HL-60 (cell line): ENCODE measurements around the gene SPAG7.

ENCODE experiments used
- DNase-seq, 2 experiments: peaks; one replicate each; pipeline ENCODE4 v3.0.0-alpha.2; 2010 to 2020; ENCODE audit warnings: low read depth in 1 of 2, low spot score in 1 of 2
- H3K27ac ChIP-seq: fragments of 250-450 bp; sonication (Bioruptor Pico); replicated peaks from 2 replicates; pipeline ENCODE4 v1.5.1; 2020; ENCODE audit warnings: mild to moderate bottlenecking, moderate library complexity
- H3K27me3 ChIP-seq: fragments of 250-450 bp; sonication (Bioruptor Pico); 2 replicates; pipeline ENCODE4 v1.5.1; 2021; ENCODE audit warnings: mild to moderate bottlenecking, moderate library complexity; ENCODE audit not compliant: insufficient read depth, poor library complexity, severe bottlenecking
- H3K4me3 ChIP-seq: replicated peaks from 2 replicates; pipeline ENCODE4 v1.5.1; 2011; ENCODE audit warnings: mild to moderate bottlenecking, control low read depth, low read length; ENCODE audit not compliant: insufficient read depth
- GABPA ChIP-seq: IDR thresholded peaks from 2 replicates; pipeline ENCODE4 v1.6.1; 2012; ENCODE audit warnings: low read depth
- POLR2AphosphoS5 ChIP-seq: IDR thresholded peaks from 2 replicates; pipeline ENCODE4 v1.6.1; 2012; ENCODE audit warnings: low read depth
- SPI1 ChIP-seq: IDR thresholded peaks from 2 replicates; pipeline ENCODE4 v1.6.1; 2012; ENCODE audit warnings: low read depth, mild to moderate bottlenecking, borderline replicate concordance
- TF ChIP-seq, protein P1 (sequence below): IDR thresholded peaks from 2 replicates; pipeline ENCODE4 v1.6.1; 2012; ENCODE audit warnings: low read depth; ENCODE audit not compliant: insufficient replicate concordance
- TF ChIP-seq, protein P2 (sequence below): IDR thresholded peaks from one replicate; pipeline ENCODE4 v1.5.1; 2011; ENCODE audit warnings: low read length, control low read depth, inconsistent platforms; ENCODE audit not compliant: insufficient read depth

Gene SPAG7

DNA sequence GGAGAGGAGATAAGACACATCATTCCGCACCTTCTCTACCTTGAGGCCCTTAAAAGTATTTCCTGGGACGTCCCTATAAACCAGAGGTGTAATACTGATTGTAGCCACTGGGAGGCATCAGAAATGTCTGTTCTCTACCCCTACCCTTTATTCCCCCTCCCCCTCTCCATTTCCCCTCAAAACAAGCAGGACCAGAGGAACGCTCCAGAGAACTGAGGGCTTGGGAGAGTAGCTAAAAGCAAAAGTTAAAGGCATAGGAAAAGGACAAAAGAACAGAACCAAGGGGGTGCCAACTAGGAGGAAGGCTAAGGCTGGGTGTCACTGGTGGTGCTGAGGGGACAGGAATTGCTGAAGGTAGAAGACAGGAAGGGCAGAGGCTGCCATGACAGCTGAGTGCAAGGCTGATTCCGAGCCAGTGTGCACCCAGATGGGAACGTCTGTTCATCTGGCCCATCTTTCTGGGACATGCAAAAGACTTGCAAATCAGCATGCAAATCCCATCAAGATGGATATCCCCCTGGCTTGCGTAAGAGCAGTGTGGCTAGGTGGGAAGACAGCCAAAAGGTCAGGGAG is 13.1 kb upstream of the SPAG7 start:
- no peaks in the 10 kb centered on the region for H3K27me3 ChIP-seq
- TF ChIP-seq, protein P1, sequence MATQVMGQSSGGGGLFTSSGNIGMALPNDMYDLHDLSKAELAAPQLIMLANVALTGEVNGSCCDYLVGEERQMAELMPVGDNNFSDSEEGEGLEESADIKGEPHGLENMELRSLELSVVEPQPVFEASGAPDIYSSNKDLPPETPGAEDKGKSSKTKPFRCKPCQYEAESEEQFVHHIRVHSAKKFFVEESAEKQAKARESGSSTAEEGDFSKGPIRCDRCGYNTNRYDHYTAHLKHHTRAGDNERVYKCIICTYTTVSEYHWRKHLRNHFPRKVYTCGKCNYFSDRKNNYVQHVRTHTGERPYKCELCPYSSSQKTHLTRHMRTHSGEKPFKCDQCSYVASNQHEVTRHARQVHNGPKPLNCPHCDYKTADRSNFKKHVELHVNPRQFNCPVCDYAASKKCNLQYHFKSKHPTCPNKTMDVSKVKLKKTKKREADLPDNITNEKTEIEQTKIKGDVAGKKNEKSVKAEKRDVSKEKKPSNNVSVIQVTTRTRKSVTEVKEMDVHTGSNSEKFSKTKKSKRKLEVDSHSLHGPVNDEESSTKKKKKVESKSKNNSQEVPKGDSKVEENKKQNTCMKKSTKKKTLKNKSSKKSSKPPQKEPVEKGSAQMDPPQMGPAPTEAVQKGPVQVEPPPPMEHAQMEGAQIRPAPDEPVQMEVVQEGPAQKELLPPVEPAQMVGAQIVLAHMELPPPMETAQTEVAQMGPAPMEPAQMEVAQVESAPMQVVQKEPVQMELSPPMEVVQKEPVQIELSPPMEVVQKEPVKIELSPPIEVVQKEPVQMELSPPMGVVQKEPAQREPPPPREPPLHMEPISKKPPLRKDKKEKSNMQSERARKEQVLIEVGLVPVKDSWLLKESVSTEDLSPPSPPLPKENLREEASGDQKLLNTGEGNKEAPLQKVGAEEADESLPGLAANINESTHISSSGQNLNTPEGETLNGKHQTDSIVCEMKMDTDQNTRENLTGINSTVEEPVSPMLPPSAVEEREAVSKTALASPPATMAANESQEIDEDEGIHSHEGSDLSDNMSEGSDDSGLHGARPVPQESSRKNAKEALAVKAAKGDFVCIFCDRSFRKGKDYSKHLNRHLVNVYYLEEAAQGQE: no peak
- no peak for TF ChIP-seq SPI1
- TF ChIP-seq POLR2AphosphoS5: no peak
- TF ChIP-seq, protein P2, sequence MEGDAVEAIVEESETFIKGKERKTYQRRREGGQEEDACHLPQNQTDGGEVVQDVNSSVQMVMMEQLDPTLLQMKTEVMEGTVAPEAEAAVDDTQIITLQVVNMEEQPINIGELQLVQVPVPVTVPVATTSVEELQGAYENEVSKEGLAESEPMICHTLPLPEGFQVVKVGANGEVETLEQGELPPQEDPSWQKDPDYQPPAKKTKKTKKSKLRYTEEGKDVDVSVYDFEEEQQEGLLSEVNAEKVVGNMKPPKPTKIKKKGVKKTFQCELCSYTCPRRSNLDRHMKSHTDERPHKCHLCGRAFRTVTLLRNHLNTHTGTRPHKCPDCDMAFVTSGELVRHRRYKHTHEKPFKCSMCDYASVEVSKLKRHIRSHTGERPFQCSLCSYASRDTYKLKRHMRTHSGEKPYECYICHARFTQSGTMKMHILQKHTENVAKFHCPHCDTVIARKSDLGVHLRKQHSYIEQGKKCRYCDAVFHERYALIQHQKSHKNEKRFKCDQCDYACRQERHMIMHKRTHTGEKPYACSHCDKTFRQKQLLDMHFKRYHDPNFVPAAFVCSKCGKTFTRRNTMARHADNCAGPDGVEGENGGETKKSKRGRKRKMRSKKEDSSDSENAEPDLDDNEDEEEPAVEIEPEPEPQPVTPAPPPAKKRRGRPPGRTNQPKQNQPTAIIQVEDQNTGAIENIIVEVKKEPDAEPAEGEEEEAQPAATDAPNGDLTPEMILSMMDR: peak; percentile 19
- no peak overlapping the region for H3K4me3 ChIP-seq
- no peak overlapping the region for H3K27ac ChIP-seq
- peak in 1 of 2 experiments; percentile 19 for DNase-seq

DNA sequence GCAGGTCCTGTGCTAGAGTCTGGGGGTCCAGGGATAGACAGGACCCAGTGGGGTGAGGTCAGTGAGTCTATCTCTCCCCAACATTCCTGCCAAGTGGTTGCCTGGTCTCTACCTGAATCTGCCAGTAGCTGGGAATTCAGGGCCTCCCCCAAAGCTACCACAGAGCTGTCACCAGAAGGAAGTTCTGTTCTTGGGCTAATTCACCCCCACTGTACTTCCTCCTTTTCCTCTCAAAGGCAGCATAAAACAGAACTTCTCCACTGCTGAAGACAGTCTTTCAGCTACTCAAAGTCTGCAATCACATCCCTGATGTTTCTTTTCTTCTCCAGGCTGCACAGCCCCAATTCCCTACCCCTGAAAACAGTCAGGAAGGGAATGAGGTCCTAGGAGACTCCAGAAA is 11.1 kb upstream of the SPAG7 start:
- peak in 1 of 2 experiments; percentile 55 for DNase-seq
- Histone ChIP-seq H3K4me3 (no peak overlapping the region), H3K27ac (peak overlapping the region; percentile 40), H3K27me3 (no peaks in the 10 kb centered on the region)
- TF ChIP-seq SPI1: peak; percentile 54; the same call in 1 of the 2 replicates
- TF ChIP-seq, protein P1: no peak
- TF ChIP-seq GABPA: no peak

DNA sequence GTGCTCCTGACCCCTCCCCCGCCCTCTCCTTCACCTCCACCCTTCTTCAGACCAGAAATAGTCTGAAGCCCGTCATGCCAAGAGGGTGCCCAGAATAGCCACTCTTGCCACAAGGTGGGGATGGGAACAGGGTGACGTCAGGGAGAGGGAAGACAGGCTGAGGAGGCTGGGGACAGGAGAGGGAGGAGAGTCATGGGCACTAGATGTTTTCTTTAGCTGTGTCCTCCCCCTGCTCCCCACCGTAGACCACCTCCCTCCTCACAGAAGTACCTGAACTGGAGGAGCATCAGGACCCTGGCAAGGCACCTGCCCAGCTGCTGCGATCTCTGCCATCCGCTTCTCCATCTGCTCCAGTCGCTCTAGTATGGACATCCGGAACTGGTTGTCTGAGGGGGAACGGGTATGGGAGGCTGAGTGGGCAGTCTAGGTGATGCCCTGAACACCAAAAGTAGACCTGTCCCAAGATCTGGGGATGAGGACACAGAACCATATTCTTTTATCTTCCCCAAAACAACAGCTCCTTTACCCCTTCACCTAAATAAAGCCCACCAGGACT is 6.6 kb upstream of the SPAG7 start:
- H3K4me3 ChIP-seq: no peak overlapping the region
- no peak for DNase-seq
- TF ChIP-seq SPI1 (no peak), POLR2AphosphoS5 (no peak), GABPA (no peak)
- TF ChIP-seq, protein P2: no peak
- TF ChIP-seq, protein P1: no peak
- H3K27me3 ChIP-seq: no peaks in the 10 kb centered on the region
- H3K27ac ChIP-seq: no peak overlapping the region
